Endometrium (tissue), 2 donors: ENCODE results near the gene BPIFA1.

ENCODE experiments used
- FAIRE-seq: peaks from 2 replicates; lab custom pipeline; 2012; peaks lifted over from hg19 to GRCh38; lab: Jason Lieb, UNC
- donor health status: control.
- donor health status: control.

The BPIFA1 gene

DNA sequence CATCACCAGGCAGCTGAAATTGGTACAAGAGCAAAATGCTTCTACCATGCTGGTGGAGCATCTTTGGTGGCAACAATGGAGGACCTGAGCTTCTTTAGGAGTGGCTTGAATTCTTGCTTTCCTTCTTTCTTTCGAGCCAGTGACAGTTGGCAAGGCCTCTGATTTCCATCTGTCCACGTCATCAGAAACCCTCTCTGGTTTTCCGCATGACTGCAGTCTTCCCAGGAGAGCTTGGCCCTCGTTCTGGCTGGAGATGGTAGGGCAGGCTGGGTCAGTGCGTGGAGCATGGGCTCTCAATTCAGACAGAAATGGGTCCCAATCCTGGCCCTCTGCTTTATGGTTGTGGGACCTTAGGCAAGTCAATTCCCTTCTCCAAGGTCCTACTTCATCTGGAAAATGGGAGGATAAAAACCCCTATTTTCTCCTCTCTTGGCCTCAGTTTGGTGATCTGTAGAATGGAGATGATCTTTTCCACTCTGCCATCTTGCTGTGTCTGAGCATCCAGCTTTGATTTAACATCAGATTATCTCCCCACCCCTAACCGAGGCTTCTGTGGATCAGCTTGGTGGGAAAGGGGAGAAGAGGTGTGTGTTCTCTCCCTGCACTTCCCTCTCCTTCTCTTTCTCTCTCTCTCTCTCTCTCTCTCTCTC is 43.6 kb downstream of the BPIFA1 start:
- FAIRE-seq = no peak

DNA sequence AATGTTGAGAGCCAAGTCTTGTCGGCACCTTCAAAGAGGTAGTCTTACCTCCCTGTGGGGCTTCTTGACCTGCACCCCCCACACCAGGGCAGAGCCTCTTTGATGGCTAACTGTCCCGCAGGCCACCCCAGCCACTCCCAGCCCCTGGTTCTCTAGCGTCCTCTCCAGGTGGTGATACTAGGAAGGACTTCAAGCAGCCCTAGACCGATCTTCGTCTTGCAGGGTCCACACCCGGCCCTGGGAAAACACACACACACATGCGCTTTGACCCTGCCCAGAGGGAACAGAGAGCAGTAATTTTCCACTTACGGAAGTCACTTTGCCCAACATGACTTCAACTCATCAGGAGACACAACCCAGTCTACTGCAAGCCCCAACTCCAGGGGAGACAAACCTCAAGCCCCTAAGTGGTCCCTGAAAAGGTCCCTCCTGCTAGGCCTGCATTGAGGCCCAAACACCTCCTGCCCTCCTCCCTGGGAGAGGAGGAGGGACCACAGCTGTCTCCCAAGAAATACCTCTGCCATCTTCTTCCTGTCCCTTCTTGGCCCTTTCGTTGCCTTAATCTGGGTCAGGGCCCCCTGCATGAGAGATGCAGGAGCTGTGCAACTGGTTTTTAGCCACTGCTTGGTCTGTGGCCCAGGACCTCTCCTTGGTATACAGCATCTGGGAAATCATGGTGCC is 44.3 kb downstream of the BPIFA1 start:
- no peak for FAIRE-seq

DNA sequence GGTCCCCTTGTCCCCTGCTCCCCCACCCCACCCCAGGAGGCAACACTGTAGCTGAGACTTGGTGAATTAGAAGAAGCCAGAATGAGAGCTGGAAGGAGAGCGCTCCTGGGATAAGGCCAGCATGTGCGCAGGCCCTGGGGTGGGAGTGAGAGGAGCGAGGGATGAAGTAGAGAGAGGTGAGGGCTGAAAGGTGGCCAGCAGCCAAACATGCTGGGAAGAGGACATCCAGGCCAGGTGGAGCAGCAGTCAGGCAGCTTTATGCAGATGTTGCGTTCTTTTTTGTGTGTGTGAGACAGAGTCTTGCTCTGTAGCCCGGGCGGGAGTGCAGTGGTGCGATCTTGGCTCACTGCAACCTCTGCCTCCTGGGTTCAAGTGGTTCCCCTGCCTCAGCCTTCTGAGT is 45.0 kb downstream of the BPIFA1 start:
- no peak for FAIRE-seq

DNA sequence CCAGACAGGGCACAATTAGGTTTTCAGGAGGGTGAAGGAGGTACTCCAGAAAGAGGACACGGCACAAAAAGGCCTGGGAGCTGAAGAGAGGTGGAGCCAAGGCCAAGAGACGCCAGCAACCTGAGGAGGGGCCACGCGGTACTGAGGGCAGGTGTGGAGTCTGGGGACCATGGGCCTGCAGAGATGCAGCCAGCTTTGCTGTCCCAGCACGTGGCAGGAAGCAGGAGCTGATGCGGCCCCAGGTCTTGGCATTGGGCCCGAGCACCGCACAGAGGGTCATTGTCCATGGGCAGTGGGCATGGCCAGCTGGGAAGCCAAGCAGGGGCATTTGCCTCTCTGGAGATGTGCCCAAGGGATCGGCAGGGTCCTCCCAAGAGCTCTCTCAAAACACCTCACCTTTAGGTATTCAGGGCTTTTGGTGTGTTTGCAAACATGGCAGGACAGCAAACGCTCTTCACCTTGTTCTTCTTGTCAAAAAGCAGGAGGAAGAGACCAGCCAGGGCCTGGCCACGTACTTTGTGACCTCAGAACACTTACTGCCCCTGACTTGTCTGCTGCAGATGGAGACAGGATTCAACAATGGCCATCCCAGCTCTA is 45.9 kb downstream of the BPIFA1 start:
- FAIRE-seq = no peak

DNA sequence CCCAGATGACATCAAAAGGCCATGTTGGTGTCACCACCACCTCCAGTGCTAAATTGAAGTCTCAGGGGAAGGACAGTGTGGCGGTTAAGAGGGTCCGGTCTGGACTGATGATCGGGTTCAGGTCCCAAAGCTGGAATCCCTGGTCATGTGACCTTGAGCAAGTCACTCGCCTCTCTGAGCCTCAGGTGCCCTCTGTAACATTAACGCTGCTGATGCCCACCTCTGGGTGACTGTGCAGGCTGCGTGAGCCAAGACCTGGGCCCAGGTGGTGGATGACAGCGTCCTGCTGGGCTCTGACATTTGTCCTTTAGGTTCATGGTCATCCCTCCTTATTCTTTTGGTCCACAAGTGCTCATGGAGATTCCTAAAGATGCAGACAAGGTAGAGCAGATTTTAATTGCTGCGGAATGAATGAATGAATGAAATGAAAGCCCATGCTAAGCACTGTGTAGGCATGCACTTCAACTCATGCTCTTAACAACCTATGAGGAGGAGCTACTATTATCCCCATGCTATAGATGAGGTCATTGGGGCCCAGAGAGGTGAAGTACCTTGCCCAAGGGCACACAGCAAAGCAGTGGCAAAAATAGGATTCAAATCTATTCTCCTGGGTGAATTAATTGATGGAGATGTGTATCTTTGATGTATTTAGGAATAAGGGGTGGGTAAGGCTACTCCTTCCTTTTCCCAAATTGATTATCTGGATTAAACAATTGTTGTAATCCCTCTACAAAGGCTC is 46.6 kb downstream of the BPIFA1 start:
- FAIRE-seq = no peak

DNA sequence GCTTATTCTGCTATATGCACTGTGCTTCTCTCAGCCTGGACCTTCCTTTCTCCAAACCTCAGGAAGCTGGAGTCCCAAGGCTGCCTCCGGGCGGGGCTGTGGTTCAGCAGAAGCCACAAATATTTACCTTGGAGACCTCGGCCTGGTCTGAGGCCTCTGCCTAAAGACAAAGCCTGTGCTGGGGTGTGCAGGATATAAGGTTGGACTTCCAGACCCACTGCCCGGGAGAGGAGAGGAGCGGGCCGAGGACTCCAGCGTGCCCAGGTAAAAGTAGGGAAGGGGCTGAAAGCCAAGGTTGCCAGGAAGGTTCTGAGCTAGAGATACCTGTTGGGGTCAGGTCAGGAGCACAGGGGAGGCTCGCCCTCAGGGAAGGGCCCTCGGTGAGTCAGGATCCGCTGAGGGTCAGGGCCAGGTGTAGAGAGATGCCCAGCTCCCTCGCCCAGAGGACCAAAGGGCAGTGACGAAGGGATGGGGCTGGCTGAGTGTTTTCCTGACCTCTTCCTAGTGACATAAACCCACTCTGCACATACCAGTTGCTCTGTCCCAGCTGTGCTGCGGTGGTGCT is 47.3 kb downstream of the BPIFA1 start, which contains the start of gene BPIFB1:
BPIFB1 (plus strand) TSS at position 224 of the 565 bp plus-strand sequence. CDS start 2,860 bp downstream, outside the sequence.
- no peak for FAIRE-seq

DNA sequence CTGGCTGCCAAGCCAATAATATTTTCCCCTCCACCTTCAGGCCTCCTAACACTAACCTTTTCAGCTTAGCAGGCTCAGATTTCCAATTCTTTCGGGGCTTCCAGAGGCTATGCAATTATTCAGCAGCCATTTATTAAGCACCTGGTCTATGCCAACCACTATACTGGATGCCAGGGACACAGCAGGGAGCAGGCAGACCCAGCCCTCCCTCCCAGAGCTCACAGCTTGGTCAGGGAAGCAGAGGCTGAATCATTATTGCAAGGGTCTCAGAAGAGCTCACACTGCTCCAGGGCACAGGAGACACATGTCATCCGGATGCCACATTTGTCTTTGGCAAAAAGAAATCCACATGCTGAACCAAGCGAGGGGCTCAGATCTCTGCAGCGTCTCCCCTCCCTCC is 48.5 kb downstream of the BPIFA1 start:
- FAIRE-seq = no peak

DNA sequence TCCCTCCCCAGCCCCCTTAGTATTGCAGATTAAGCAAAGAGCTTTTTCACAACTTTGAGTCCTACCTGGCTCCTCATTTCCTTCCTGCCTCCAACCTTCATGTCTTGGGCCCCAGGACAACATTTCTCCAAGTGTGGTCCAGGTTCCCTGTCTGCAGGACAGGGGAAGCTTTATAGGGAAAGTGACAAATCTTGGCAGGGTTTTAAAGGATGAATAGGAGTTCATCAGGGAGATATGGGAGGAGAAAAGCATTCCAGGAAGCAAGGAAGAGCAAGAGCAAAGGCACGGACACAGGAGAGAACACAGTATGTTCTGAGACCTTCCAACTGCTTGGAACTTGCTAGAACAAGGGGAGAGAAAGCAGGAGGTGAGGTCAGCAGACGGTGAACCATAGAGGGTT is 49.1 kb downstream of the BPIFA1 start:
- no peak for FAIRE-seq

DNA sequence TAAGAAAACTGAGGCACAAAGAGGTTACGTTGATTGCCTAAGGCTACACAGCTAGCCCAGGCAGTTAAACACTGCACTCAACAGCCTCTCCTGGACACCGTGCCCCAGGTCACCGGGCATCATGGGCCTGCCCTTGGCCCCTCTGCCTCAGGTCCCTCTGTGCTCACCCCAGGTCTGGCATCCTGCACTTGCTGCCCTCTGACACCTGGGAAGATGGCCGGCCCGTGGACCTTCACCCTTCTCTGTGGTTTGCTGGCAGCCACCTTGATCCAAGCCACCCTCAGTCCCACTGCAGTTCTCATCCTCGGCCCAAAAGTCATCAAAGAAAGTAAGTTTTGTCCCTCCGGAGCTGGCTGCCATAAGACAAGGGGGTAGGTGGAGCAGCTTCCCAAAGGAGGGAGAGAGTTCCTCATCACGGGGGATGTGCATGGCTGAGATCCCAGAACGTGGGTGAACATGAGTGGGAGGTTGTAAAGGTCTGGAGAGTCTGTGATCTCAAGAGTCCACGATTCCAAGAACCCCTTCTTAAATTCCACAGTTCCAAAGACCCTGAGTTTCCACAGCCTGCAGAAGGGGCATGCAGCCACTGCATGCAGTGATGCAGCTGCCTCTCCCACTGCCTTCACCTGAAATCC is 50.2 kb downstream of the BPIFA1 start:
- FAIRE-seq = no peak

DNA sequence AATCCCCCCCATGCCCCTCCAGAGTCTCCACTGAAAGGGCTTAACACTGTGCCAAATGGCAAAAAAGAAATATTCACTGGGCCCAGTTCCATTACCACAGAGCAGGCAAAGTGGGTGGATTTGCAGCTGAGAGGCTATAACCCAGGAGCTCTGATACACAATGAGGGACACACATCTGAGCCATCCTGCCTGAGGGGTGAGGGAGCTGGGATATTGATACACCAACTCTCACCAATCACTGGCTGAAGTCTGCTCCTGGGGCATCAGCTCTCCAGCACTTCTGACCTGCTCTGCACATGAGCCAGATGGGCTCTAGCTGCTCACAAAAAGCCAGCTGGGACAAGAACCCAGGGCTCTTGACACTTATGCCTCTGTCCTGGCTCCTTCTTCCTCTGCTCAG is 52.1 kb downstream of the BPIFA1 start:
- no peak for FAIRE-seq

DNA sequence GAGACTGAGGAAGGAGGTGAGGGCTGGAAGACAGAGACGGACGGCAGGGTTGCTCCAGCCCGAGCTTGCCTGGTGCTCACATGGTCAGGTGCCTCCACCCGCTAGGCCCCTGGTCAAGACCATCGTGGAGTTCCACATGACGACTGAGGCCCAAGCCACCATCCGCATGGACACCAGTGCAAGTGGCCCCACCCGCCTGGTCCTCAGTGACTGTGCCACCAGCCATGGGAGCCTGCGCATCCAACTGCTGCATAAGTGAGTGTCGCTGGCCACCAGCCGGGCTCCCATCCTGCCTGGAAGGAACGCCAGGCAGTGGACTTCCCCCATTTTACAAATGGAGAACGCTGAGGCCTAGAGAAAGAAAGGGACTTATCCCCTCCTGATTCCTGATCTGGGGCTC is 55.1 kb downstream of the BPIFA1 start:
- no peak for FAIRE-seq

DNA sequence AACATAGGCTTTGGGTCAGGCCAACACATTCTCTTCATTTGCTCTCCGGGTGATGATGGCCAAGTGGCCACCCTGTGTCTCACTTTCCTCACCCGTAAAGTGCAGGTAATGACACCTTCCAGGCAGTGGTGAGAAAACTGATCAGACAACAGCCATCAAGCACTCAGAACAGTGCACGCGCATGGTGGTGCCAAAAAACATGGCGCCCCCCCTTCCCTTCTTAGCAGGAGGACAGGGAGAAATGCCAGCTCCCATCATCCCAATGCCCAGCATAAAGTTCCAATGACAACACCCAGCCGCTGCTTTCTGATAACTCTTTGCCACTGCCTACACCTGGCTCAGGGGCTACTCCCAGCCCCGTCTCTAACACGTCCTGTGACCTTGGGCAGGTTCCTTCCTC is 55.6 kb downstream of the BPIFA1 start:
- FAIRE-seq = no peak

DNA sequence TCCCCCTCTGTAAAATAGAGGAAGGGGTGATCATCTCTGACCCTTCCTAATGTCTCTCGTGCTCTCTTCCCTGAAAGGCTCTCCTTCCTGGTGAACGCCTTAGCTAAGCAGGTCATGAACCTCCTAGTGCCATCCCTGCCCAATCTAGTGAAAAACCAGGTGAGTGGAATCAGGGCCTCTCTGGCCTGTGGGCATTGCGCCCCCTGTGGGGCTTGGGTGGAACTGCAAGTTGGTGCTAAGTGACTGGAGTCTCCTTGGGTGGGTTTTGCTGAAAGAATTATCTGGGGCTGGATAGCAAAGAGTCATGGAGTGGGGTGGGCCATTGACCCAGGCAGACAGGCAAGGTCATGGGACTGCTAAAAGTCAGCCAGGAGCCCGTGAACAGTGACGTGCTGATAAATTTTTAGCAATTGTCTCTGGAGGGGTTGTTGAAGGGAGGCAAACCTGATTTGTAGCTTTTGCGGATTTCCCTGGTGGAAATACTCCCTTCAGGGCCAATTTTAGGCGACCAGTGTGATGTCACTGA is 56.1 kb downstream of the BPIFA1 start:
- FAIRE-seq = no peak
